Activated CD4-positive, CD25-positive, alpha-beta regulatory T cell treated with anti-CD3 and anti-CD28 coated beads, Interleukin-2, amount 50 U/mL, for 72 hours (primary cell): Measurements from ENCODE around the gene LRRC32.
"Not testable (repeated sequence)": the region's sequence is repeated elsewhere in the genome, so short reads cannot be mapped to it uniquely, and the experiment has no call there.

Experiments
- DNase-seq: peaks from one replicate; pipeline ENCODE4 v3.0.0; 2021

The LRRC32 gene

GRCh38 chr11:76644591-76644990 is 26.0 kb downstream of the LRRC32 start:
- no peak for DNase-seq

GRCh38 chr11:76643711-76644110 is 26.8 kb downstream of the LRRC32 start:
- not testable (repeated sequence) for DNase-seq

- DNase-seq, result no peak
Observed at GRCh38 chr11:76642341-76642740, 28.2 kb downstream of the LRRC32 start.

- DNase-seq, result no peak
Observed at GRCh38 chr11:76641905-76642304, 28.6 kb downstream of the LRRC32 start.

GRCh38 chr11:76640501-76640900 is 30.0 kb downstream of the LRRC32 start:
- DNase-seq, result no peak

- DNase-seq, result no peak
Observed at GRCh38 chr11:76639621-76640020, 30.9 kb downstream of the LRRC32 start.

GRCh38 chr11:76638270-76639197 is 32.0 kb downstream of the LRRC32 start:
- DNase-seq, result no peak

GRCh38 chr11:76637491-76638269 is 32.9 kb downstream of the LRRC32 start:
- no peak for DNase-seq

- DNase-seq, result no peak
Observed at GRCh38 chr11:76636826-76637460, 33.6 kb downstream of the LRRC32 start.

- DNase-seq, result no peak
Observed at GRCh38 chr11:76635991-76636738, 34.4 kb downstream of the LRRC32 start.

- DNase-seq, result no peak
Observed at GRCh38 chr11:76634886-76635285, 35.7 kb downstream of the LRRC32 start.

- no peak for DNase-seq
Observed at GRCh38 chr11:76632492-76632891, 38.1 kb downstream of the LRRC32 start.

- no peak for DNase-seq
Observed at GRCh38 chr11:76631566-76632308, 38.8 kb downstream of the LRRC32 start.

- DNase-seq, result no peak
Observed at GRCh38 chr11:76630600-76631281, 39.8 kb downstream of the LRRC32 start.

- DNase-seq, result no peak
Observed at GRCh38 chr11:76629853-76630599, 40.5 kb downstream of the LRRC32 start.

- peak; percentile 45 for DNase-seq
Observed at GRCh38 chr11:76629116-76629852, 41.3 kb downstream of the LRRC32 start.

GRCh38 chr11:76628408-76628947 is 42.1 kb downstream of the LRRC32 start:
- DNase-seq, result no peak

GRCh38 chr11:76627606-76628005 is 42.9 kb downstream of the LRRC32 start:
- no peak for DNase-seq

GRCh38 chr11:76626921-76627401 is 43.6 kb downstream of the LRRC32 start:
- peak; percentile 82 for DNase-seq
